Keratinocyte (primary cell): Measurements from ENCODE around the gene SDK2.

ENCODE experiments used
- EZH2 ChIP-seq: IDR thresholded peaks from one replicate; pipeline ENCODE4 v1.6.1; 2012; ENCODE audit warnings: inconsistent platforms, mild to moderate bottlenecking, low read length, moderate library complexity
- TF ChIP-seq, protein P1 (sequence below), 3 experiments: IDR thresholded peaks in 1 of 3; conservative IDR thresholded peaks in 1 of 3; optimal IDR thresholded peaks in 1 of 3; 2 replicates in 2 of 3; 3 replicates in 1 of 3; pipeline versions ENCODE3 to v1.5.1; 2011; ENCODE audit warnings: low read length in 3 of 3, mild to moderate bottlenecking in 3 of 3, moderate library complexity in 2 of 3, control low read depth in 1 of 3, inconsistent platforms in 1 of 3; ENCODE audit not compliant: insufficient read depth in 2 of 3; ENCODE audit errors: extremely low read depth in 1 of 3

DNA sequence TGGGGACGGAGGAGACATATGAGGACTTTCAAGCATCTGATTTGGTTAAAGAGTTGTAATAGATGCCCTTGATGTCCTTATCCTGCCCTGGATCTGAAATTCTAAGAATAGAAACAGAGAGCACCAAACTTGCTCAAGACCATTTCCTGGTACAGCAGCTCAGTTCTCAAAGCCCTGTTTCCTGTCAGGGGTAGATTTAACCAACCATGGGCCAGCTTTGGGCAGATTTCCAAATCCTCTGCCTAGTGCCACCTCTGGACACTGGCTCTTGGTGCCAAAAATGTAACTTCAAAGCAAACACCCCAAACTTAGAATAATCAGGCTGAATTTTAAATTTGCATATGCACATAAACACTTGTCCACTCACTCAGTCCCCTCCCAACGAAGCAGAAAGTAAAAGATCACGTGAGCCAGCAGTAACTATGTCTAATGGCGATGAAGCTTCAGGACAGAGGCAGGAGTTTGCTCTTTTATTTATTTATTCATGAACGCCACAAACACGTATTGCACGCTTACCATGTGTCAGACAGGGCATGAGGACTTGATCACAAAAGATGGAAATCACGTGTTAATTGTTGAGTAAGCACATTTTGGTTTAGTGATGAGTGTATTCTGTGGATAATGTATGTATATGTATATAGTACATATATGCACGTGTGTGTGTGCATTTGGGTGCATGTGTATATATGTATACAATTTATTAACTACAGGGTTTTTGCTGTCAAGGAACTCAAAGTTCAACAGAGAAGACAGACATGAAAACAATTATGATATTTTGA is 23.1 kb upstream of the SDK2 start:
- TF ChIP-seq, protein P1, sequence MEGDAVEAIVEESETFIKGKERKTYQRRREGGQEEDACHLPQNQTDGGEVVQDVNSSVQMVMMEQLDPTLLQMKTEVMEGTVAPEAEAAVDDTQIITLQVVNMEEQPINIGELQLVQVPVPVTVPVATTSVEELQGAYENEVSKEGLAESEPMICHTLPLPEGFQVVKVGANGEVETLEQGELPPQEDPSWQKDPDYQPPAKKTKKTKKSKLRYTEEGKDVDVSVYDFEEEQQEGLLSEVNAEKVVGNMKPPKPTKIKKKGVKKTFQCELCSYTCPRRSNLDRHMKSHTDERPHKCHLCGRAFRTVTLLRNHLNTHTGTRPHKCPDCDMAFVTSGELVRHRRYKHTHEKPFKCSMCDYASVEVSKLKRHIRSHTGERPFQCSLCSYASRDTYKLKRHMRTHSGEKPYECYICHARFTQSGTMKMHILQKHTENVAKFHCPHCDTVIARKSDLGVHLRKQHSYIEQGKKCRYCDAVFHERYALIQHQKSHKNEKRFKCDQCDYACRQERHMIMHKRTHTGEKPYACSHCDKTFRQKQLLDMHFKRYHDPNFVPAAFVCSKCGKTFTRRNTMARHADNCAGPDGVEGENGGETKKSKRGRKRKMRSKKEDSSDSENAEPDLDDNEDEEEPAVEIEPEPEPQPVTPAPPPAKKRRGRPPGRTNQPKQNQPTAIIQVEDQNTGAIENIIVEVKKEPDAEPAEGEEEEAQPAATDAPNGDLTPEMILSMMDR (optimal IDR thresholded peaks at IDR 0.05 in 1 of 3, IDR thresholded peaks at IDR 0.05 in 1 of 3, conservative IDR thresholded peaks at IDR 0.05 in 1 of 3; ENCODE audit: extremely low read depth in 1 of 3, insufficient read depth in 2 of 3, low read length in 3 of 3) = no peak
- TF ChIP-seq EZH2 = no peak
